ENCODE results near the gene TSPYL2.

Gene TSPYL2

GRCh38 chrX:53081925-53082772 is at the start of gene TSPYL2:
TSS of gene TSPYL2 (plus strand) at chrX:53082367. CDS start at chrX:53082499, 132 bp downstream.
- ATAC-seq (peak; percentile 91), DNase-seq (peak; percentile 92 to 94)
- Mint-ChIP-seq H3K4me3 (peak within 1 kb of the TSS; percentile 92 to 97), H3K9me3 (no peaks in the 10 kb centered on the region), H3K27me3 (no peaks in the 10 kb centered on the region), H3K27ac (peak within 1 kb of the TSS; percentile 99 to 100), H3K4me1 (peaks cover 54% of the 10 kb centered on the region)

GRCh38 chrX:53036149-53036548 is 46.0 kb upstream of the TSPYL2 start:
- ATAC-seq (no peak), DNase-seq (no peak)
- Mint-ChIP-seq H3K4me1 (no peaks in the 10 kb centered on the region), H3K27ac (no peak overlapping the region), H3K9me3 (no peaks in the 10 kb centered on the region), H3K4me3 (no peak overlapping the region), H3K27me3 (peaks cover 10% of the 10 kb centered on the region)

- no peak overlapping the region for H3K27ac Mint-ChIP-seq
- H3K27me3 Mint-ChIP-seq = peaks cover 10% of the 10 kb centered on the region
- no peaks in the 10 kb centered on the region for H3K9me3 Mint-ChIP-seq
- DNase-seq (no peak), ATAC-seq (no peak)
- H3K4me1 Mint-ChIP-seq = no peaks in the 10 kb centered on the region
- no peak overlapping the region for H3K4me3 Mint-ChIP-seq
Observed at GRCh38 chrX:53039236-53039635, 42.9 kb upstream of the TSPYL2 start.

- peaks cover 11% of the 10 kb centered on the region for H3K4me1 Mint-ChIP-seq
- H3K9me3 Mint-ChIP-seq = no peaks in the 10 kb centered on the region
- H3K27ac Mint-ChIP-seq = no peak overlapping the region
- H3K4me3 Mint-ChIP-seq = no peak overlapping the region
- peaks cover 7% of the 10 kb centered on the region for H3K27me3 Mint-ChIP-seq
- no peak for ATAC-seq
- no peak for DNase-seq
Observed at GRCh38 chrX:53044995-53045394, 37.2 kb upstream of the TSPYL2 start.

GRCh38 chrX:53047228-53047627 is 34.9 kb upstream of the TSPYL2 start:
- Mint-ChIP-seq H3K27me3 (peaks cover 7% of the 10 kb centered on the region), H3K27ac (no peak overlapping the region), H3K4me3 (no peak overlapping the region), H3K4me1 (peaks cover 11% of the 10 kb centered on the region), H3K9me3 (no peaks in the 10 kb centered on the region)
- DNase-seq = no peak
- no peak for ATAC-seq

- peaks cover 11% of the 10 kb centered on the region for H3K4me1 Mint-ChIP-seq
- H3K9me3 Mint-ChIP-seq = no peaks in the 10 kb centered on the region
- H3K27me3 Mint-ChIP-seq = peaks cover 7% of the 10 kb centered on the region
- DNase-seq = no peak
- H3K4me3 Mint-ChIP-seq = peak within 1 kb of the TSS; percentile 65 to 69
- ATAC-seq = peak; percentile 66
- H3K27ac Mint-ChIP-seq = peak within 1 kb of the TSS; percentile 38 to 65
Observed at GRCh38 chrX:53048169-53049126, 33.7 kb upstream of the TSPYL2 start, which contains the start of gene GPR173. TSS of gene GPR173 (plus strand) at chrX:53048789. CDS start at chrX:53076622, 27,833 bp downstream.

GRCh38 chrX:53049127-53049517 is 33.0 kb upstream of the TSPYL2 start:
- Mint-ChIP-seq H3K27ac (peak overlapping the region in 1 of 2 donors; percentile 62), H3K4me3 (peak overlapping the region; percentile 45 to 58), H3K27me3 (peaks cover 7% of the 10 kb centered on the region), H3K4me1 (peaks cover 11% of the 10 kb centered on the region), H3K9me3 (no peaks in the 10 kb centered on the region)
- no peak for ATAC-seq
- DNase-seq = no peak

GRCh38 chrX:53050841-53051240 is 31.3 kb upstream of the TSPYL2 start:
- H3K4me3 Mint-ChIP-seq = no peak overlapping the region
- ATAC-seq = no peak
- peaks cover 11% of the 10 kb centered on the region for H3K4me1 Mint-ChIP-seq
- peaks cover 7% of the 10 kb centered on the region for H3K27me3 Mint-ChIP-seq
- no peak overlapping the region for H3K27ac Mint-ChIP-seq
- no peak for DNase-seq
- H3K9me3 Mint-ChIP-seq = no peaks in the 10 kb centered on the region

GRCh38 chrX:53055244-53055849 is 26.8 kb upstream of the TSPYL2 start:
- no peak for ATAC-seq
- Mint-ChIP-seq H3K9me3 (no peaks in the 10 kb centered on the region), H3K27ac (no peak overlapping the region), H3K4me3 (no peak overlapping the region), H3K27me3 (no peaks in the 10 kb centered on the region), H3K4me1 (no peaks in the 10 kb centered on the region)
- DNase-seq = no peak

- no peak for ATAC-seq
Observed at GRCh38 chrX:53056292-53056691, 25.9 kb upstream of the TSPYL2 start.

GRCh38 chrX:53065104-53065503 is 17.1 kb upstream of the TSPYL2 start:
- ATAC-seq (no peak), DNase-seq (no peak)
- H3K27ac Mint-ChIP-seq = no peak overlapping the region
- H3K4me3 Mint-ChIP-seq = no peak overlapping the region
- no peaks in the 10 kb centered on the region for H3K27me3 Mint-ChIP-seq
- H3K9me3 Mint-ChIP-seq = no peaks in the 10 kb centered on the region
- no peaks in the 10 kb centered on the region for H3K4me1 Mint-ChIP-seq

More at GRCh38 chrX:53056292-53056691, 25.9 kb upstream of the TSPYL2 start:
- Mint-ChIP-seq H3K27me3 (no peaks in the 10 kb centered on the region), H3K27ac (no peak overlapping the region), H3K9me3 (no peaks in the 10 kb centered on the region), H3K4me1 (no peaks in the 10 kb centered on the region), H3K4me3 (no peak overlapping the region)
- DNase-seq = no peak

GRCh38 chrX:53071064-53071463 is 11.1 kb upstream of the TSPYL2 start:
- H3K27ac Mint-ChIP-seq = no peak overlapping the region

GRCh38 chrX:53071604-53072417 is 10.4 kb upstream of the TSPYL2 start:
- no peaks in the 10 kb centered on the region for H3K27me3 Mint-ChIP-seq
- no peaks in the 10 kb centered on the region for H3K9me3 Mint-ChIP-seq
- peak overlapping the region; percentile 69 to 98 for H3K4me3 Mint-ChIP-seq
- DNase-seq (peak; percentile 59 to 69), ATAC-seq (peak; percentile 89)
- H3K4me1 Mint-ChIP-seq = peaks cover 27% of the 10 kb centered on the region
- H3K27ac Mint-ChIP-seq = peak overlapping the region; percentile 23 to 85

More at GRCh38 chrX:53071064-53071463, 11.1 kb upstream of the TSPYL2 start:
- Mint-ChIP-seq H3K9me3 (no peaks in the 10 kb centered on the region), H3K4me3 (no peak overlapping the region), H3K4me1 (peaks cover 27% of the 10 kb centered on the region), H3K27me3 (no peaks in the 10 kb centered on the region)
- no peak for ATAC-seq
- DNase-seq = no peak

GRCh38 chrX:53072418-53073114 is 9.6 kb upstream of the TSPYL2 start:
- Mint-ChIP-seq H3K9me3 (no peaks in the 10 kb centered on the region), H3K27ac (peak overlapping the region in 1 of 2 donors; percentile 85), H3K27me3 (no peaks in the 10 kb centered on the region), H3K4me3 (peak overlapping the region; percentile 69 to 98), H3K4me1 (peaks cover 27% of the 10 kb centered on the region)
- no peak for DNase-seq
- no peak for ATAC-seq

Measured in stimulated activated naive CD8-positive, alpha-beta T cell treated with anti-CD3 and anti-CD28 coated beads, Interleukin-15, amount 100 ng/mL, for 72 hours (primary cell).